Left ventricle myocardium inferior (tissue), 1 donor: ENCODE results near the gene SOX6. TPM values are rescaled to one million over a fixed set of nuclear protein-coding genes. Genes with fewer than 3 reads are reported as not detected.

Experiments
- DNase-seq: peaks from one replicate; pipeline ENCODE4 v3.0.0-alpha.2; 2020
- H3K27ac ChIP-seq: fragments of 200-600 bp; replicated peaks from 2 replicates; pipeline ENCODE4 v1.8.0; 2021
- H3K27me3 ChIP-seq: fragments of 200-600 bp; 2 replicates; pipeline ENCODE4 v1.8.0; 2021; ENCODE audit warnings: low read depth
- H3K36me3 ChIP-seq: fragments of 200-600 bp; 2 replicates; pipeline ENCODE4 v1.8.0; 2021
- H3K4me1 ChIP-seq: fragments of 200-600 bp; 2 replicates; pipeline ENCODE4 v1.8.0; 2021
- H3K4me3 ChIP-seq: fragments of 200-600 bp; 2 replicates; pipeline ENCODE4 v1.8.0; 2021; ENCODE audit warnings: mild to moderate bottlenecking, moderate library complexity
- H3K9me3 ChIP-seq: fragments of 200-600 bp; replicated peaks from 2 replicates; pipeline ENCODE4 v1.8.0; 2021
- intact Hi-C: fragments of 100-400 bp; cut with micrococcal nuclease; formaldehyde crosslinking; loops from one replicate; pipeline ENCODE4 v1.11.0; 2022
- total RNA-seq: library from RNA; stranded (reverse); fragmentation: NEBNext Ultra II Directional; extraction: Animal tissue kit (Norgen Biotek cat#: 25700); gene quantifications from one replicate; pipeline ENCODE4 v1.2.1, GENCODE V29; 2021
- TF ChIP-seq, protein P1 (sequence below): fragments of 200-600 bp; IDR thresholded peaks from 2 replicates; pipeline ENCODE4 v1.8.0; 2021; ENCODE audit warnings: antibody characterized with exemption, mild to moderate bottlenecking, borderline replicate concordance
- donor health status: DM: no; HTN: yes; CAD: no; lungs with severe emphysema.

Gene SOX6
- total RNA-seq, 1 donor from 2014 or later: 20.2 TPM

DNA sequence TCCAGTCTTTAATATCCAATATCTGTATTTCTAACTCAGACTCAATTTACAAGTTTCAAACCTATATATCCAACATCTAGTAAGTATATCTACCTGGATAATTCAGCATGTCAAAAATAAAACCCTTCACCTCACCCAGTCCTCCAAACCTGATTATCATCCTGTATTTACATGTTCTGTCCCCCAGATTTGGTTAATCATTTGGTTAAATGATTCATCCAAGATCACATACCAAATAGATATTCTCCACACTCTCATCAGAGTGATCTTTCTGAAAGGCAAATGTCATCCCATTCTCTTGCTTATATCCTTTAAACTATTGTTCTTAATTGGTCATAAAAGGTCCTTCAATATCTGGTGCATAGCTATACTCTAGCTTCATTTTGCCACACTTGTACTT is 199.0 kb downstream of the SOX6 start:
- no peaks in the 10 kb centered on the region for H3K4me1 ChIP-seq
- H3K9me3 ChIP-seq: no peaks in the 10 kb centered on the region
- H3K27me3 ChIP-seq: no peaks in the 10 kb centered on the region
- no peak for DNase-seq
- TF ChIP-seq, protein P1, sequence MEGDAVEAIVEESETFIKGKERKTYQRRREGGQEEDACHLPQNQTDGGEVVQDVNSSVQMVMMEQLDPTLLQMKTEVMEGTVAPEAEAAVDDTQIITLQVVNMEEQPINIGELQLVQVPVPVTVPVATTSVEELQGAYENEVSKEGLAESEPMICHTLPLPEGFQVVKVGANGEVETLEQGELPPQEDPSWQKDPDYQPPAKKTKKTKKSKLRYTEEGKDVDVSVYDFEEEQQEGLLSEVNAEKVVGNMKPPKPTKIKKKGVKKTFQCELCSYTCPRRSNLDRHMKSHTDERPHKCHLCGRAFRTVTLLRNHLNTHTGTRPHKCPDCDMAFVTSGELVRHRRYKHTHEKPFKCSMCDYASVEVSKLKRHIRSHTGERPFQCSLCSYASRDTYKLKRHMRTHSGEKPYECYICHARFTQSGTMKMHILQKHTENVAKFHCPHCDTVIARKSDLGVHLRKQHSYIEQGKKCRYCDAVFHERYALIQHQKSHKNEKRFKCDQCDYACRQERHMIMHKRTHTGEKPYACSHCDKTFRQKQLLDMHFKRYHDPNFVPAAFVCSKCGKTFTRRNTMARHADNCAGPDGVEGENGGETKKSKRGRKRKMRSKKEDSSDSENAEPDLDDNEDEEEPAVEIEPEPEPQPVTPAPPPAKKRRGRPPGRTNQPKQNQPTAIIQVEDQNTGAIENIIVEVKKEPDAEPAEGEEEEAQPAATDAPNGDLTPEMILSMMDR: no peak
- intact Hi-C loops: no loop called here
- no peaks in the 10 kb centered on the region for H3K36me3 ChIP-seq
- no peak overlapping the region for H3K27ac ChIP-seq
- no peak overlapping the region for H3K4me3 ChIP-seq

DNA sequence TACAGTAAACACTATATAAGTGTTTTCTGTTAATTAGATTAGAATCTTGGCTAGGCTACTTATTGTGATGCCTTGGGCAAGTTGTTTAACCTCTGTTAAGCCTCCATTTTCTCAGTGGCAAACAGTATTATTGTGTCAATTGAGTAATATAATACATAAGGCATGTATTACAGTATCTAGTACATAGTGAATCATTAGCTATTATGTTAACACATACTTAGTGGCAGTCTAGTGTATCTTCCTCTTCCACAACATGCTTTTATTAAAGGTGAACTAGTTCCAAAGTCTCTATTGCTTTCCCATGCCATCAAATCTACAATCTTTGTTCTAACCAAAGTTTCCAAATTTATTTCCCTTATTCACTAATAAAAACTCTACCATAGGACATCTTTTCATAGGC is 200.9 kb downstream of the SOX6 start:
- Histone ChIP-seq H3K4me1 (no peaks in the 10 kb centered on the region), H3K9me3 (no peaks in the 10 kb centered on the region), H3K36me3 (no peaks in the 10 kb centered on the region), H3K4me3 (no peak overlapping the region), H3K27me3 (no peaks in the 10 kb centered on the region), H3K27ac (no peak overlapping the region)
- no peak for DNase-seq
- intact Hi-C loops: no loop called here
- TF ChIP-seq, protein P1: no peak

DNA sequence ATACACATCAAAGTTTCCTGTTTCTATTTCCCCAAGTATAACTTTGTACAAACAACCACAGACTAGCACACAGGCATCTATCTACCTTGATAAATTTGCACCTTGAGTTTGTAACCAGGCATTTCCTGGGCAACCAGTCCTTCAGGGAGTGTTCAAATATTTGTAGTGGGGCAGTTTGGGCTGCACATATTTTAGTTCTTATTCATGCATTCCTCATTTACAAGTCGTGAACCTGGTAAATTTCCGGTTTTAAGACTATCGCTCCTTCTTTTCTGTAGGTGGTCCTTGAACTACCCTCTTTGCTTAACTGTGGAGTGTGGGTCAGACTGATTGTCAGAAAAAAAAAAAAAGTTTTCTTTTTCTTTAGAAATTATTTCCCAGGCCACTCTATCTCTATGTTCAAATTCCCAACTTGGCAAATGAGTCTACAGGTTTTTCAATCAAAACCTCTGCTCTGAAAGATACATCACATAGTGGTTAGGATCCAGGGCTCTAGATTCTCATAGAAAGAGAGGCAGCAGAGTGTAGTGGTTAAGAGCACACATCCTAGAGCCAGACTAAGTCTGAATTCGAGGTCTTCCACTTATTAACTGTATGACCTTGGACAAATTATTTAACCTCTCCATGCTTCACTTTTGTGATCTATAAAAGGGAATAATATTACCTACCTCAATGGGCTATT is 201.5 kb downstream of the SOX6 start:
- H3K36me3 ChIP-seq: no peaks in the 10 kb centered on the region
- DNase-seq: no peak
- no peak overlapping the region for H3K27ac ChIP-seq
- H3K27me3 ChIP-seq: no peaks in the 10 kb centered on the region
- intact Hi-C loops: no loop called here
- TF ChIP-seq, protein P1: no peak
- H3K4me3 ChIP-seq: no peak overlapping the region
- no peaks in the 10 kb centered on the region for H3K9me3 ChIP-seq
- H3K4me1 ChIP-seq: peaks cover 3% of the 10 kb centered on the region

DNA sequence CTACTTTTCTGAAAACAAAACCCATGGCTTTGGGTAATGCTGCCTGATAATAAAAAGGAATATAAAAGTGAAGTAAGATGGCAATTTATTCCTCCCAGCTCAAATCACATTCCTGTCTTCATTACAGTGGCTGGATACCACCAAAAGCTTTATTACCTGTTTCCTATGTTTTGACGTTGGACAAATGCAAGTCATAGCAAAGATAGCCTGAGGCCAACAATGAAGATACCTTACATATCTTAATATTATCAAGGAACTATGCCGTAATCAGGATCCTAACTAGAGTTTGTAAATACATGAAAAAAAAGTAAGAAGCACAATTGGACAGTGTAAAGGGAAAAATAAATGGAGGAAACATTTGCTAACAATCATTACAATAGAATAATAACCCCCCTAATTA is 202.4 kb downstream of the SOX6 start:
- no peak for DNase-seq
- no peak overlapping the region for H3K4me3 ChIP-seq
- H3K27me3 ChIP-seq: no peaks in the 10 kb centered on the region
- no peak overlapping the region for H3K27ac ChIP-seq
- intact Hi-C loops: no loop called here
- no peaks in the 10 kb centered on the region for H3K36me3 ChIP-seq
- peaks cover 12% of the 10 kb centered on the region for H3K4me1 ChIP-seq
- TF ChIP-seq, protein P1: no peak
- H3K9me3 ChIP-seq: no peaks in the 10 kb centered on the region

DNA sequence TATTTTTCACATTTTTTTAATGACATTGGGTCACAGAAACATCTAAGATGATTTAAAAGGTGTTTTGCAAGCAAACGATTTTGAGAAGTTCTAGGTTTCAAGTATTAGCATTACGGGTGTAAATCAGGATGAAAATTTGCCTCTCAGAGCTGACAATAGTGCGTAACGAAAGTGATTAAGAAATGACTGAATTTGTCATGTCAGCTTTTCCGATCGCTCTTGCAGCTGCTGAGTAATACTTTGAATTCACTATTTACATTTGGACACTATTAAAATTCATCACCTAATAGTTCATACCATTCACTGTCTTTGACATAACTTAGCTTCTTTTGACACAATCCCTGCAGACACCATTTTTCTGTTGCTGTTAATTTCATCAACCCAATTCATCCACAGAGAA is 205.2 kb downstream of the SOX6 start:
- Histone ChIP-seq H3K4me3 (no peak overlapping the region), H3K36me3 (no peaks in the 10 kb centered on the region), H3K4me1 (peaks cover 29% of the 10 kb centered on the region), H3K9me3 (peaks cover 6% of the 10 kb centered on the region), H3K27me3 (no peaks in the 10 kb centered on the region), H3K27ac (no peak overlapping the region)
- intact Hi-C loops: no loop called here
- TF ChIP-seq, protein P1: no peak
- DNase-seq: no peak
